GM21825 (cell line): ENCODE measurements around the gene GARIN5A.

Experiments
- ATAC-seq: cut with Tn5 transposase; IDR thresholded peaks from one replicate; pipeline ENCODE4 v1.9.1; 2021; ENCODE audit warnings: mild to moderate bottlenecking, moderate library complexity; ENCODE audit not compliant: unreplicated experiment

Gene GARIN5A

GRCh38 chr19:50509366-50509765 lies 32.7 kb upstream of the GARIN5A start:
- no peak for ATAC-seq

GRCh38 chr19:50508843-50509190 lies 32.2 kb upstream of the GARIN5A start:
- no peak for ATAC-seq

GRCh38 chr19:50507376-50507775 lies 30.7 kb upstream of the GARIN5A start:
- no peak for ATAC-seq

- ATAC-seq = no peak
Observed at GRCh38 chr19:50506700-50507099, 30.1 kb upstream of the GARIN5A start.

GRCh38 chr19:50505856-50506611 lies 29.4 kb upstream of the GARIN5A start:
- no peak for ATAC-seq

GRCh38 chr19:50501568-50502475 lies 25.2 kb upstream of the GARIN5A start:
- ATAC-seq = no peak

- no peak for ATAC-seq
Observed at GRCh38 chr19:50501186-50501567, 24.5 kb upstream of the GARIN5A start.

- ATAC-seq = no peak
Observed at GRCh38 chr19:50500753-50501151, 24.1 kb upstream of the GARIN5A start.

GRCh38 chr19:50500060-50500752 lies 23.6 kb upstream of the GARIN5A start:
- ATAC-seq = no peak

- ATAC-seq = no peak
Observed at GRCh38 chr19:50498219-50499056, 21.8 kb upstream of the GARIN5A start.

GRCh38 chr19:50497022-50497405 lies 20.4 kb upstream of the GARIN5A start:
- ATAC-seq = no peak

- no peak for ATAC-seq
Observed at GRCh38 chr19:50496189-50497021, 19.8 kb upstream of the GARIN5A start.

- ATAC-seq = no peak
Observed at GRCh38 chr19:50495020-50495531, 18.4 kb upstream of the GARIN5A start.

- ATAC-seq = no peak
Observed at GRCh38 chr19:50494186-50495019, 17.8 kb upstream of the GARIN5A start.

GRCh38 chr19:50493171-50493570 lies 16.5 kb upstream of the GARIN5A start:
- no peak for ATAC-seq

- ATAC-seq = no peak
Observed at GRCh38 chr19:50492303-50493052, 15.8 kb upstream of the GARIN5A start.

- ATAC-seq = no peak
Observed at GRCh38 chr19:50490991-50491472, 14.4 kb upstream of the GARIN5A start.

GRCh38 chr19:50490411-50490811 lies 13.8 kb upstream of the GARIN5A start:
- no peak for ATAC-seq
